ENCODE measurements around the gene ADAM8.

ADAM8 gene

DNA sequence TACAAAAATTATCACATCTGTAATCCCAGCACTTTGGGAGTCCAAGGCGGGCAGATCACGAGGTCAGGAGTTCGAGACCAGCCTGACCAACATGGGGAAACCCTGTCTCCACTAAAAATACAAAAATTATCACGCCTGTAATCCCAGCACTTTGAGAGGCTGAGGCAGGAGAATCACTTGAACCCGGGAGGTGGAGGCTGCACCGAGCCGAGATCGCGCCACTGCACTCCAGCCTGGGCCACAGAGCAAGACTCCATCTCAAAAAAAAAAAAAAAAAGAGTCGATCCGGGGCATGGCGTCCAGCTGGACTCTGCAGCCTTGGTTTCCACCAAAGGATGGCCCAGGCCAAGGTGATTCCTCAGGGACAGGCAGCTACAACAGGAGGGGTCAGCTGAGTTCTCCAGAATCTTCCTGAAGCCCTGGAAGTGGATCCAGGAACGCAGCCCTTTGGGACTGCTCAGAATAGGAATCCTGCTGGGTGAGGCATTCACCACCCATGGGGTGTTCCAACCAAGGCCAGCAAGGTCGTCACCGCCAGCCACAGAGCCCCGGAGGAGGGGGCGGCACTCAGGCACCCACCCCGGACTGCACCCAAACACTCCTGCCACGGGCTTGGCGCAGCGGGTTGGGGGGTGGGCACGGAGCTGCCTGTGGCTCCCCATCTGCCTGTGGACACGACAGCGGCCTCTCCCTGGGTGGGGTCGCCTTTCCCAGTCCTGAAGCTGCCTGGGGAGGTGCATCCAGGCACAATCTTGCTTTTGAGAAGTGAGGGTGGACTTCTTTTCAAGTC is 58.7 kb downstream of the ADAM8 start:
- H3K27ac ChIP-seq (ENCODE audit: low read depth, low read length): no peak overlapping the region
- no peak overlapping the region for H3K4me3 ChIP-seq (ENCODE audit: low read depth, low read length)
- H3K4me1 ChIP-seq (ENCODE audit: control insufficient read depth, insufficient read depth, low read length): peaks cover 8% of the 10 kb centered on the region
- no peak overlapping the region for H3K9ac ChIP-seq (ENCODE audit: low read depth, low read length)
- H3K36me3 ChIP-seq (ENCODE audit: control insufficient read depth, insufficient read depth, low read length): 0 out of 2 replicates have a peak, but pooled peaks cover 5% of the 10 kb centered on the region
- H3K27me3 ChIP-seq (ENCODE audit: control insufficient read depth, insufficient read depth, low read length): no peaks in the 10 kb centered on the region
- no peaks in the 10 kb centered on the region for H3K9me3 ChIP-seq (ENCODE audit: control insufficient read depth, insufficient read depth, low read length)

DNA sequence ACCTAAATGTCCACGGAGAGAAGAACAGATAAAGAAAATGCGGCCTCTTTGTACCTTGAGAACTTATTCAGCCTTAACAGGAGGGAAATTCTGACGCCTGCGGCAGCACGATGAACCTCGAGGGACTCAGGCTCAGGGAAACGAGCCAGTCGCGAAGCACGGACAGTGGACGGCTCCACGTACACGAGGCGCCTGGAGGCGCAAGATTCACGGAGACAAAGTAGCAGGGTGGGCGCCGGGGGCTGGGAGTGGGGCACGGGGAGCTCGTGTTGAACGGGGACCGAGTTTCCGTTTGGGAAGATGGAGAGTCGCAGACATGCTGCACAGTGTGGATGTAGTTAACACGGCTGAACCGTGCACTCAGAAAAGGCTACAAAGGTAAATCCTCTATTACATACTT is 59.9 kb downstream of the ADAM8 start:
- no peaks in the 10 kb centered on the region for H3K27me3 ChIP-seq (ENCODE audit: control insufficient read depth, insufficient read depth, low read length)
- H3K27ac ChIP-seq (ENCODE audit: low read depth, low read length): no peak overlapping the region
- H3K36me3 ChIP-seq (ENCODE audit: control insufficient read depth, insufficient read depth, low read length): 0 out of 2 replicates have a peak, but pooled peaks cover 5% of the 10 kb centered on the region
- no peaks in the 10 kb centered on the region for H3K9me3 ChIP-seq (ENCODE audit: control insufficient read depth, insufficient read depth, low read length)
- no peak overlapping the region for H3K4me3 ChIP-seq (ENCODE audit: low read depth, low read length)
- H3K9ac ChIP-seq (ENCODE audit: low read depth, low read length): no peak overlapping the region
- H3K4me1 ChIP-seq (ENCODE audit: control insufficient read depth, insufficient read depth, low read length): peaks cover 8% of the 10 kb centered on the region

DNA sequence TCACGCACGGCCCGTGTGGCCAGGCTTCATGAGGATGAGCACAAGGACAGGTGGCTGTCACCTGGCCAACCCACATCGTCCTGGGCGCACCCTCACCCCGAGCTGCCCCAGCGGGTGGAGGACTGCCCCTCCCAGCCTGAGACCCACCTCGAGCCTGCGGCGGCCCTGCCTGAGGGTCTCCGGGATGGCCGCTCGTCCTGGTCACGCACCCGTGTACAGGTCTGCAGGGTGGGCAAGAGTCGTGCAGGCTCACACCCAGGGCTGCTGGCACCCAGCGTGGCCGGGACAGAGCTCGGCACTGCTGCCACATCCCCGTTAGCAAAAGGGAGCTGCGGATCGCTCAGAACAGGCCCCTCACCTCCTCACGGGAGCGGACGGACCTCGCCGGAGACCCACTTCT is 61.1 kb downstream of the ADAM8 start:
- Histone ChIP-seq H3K36me3 (ENCODE audit: control insufficient read depth, insufficient read depth, low read length) (0 out of 2 replicates have a peak, but pooled peaks cover 5% of the 10 kb centered on the region), H3K27ac (ENCODE audit: low read depth, low read length) (no peak overlapping the region), H3K9ac (ENCODE audit: low read depth, low read length) (no peak overlapping the region), H3K4me1 (ENCODE audit: control insufficient read depth, insufficient read depth, low read length) (peaks cover 8% of the 10 kb centered on the region), H3K4me3 (ENCODE audit: low read depth, low read length) (no peak overlapping the region), H3K9me3 (ENCODE audit: control insufficient read depth, insufficient read depth, low read length) (no peaks in the 10 kb centered on the region), H3K27me3 (ENCODE audit: control insufficient read depth, insufficient read depth, low read length) (no peaks in the 10 kb centered on the region)

DNA sequence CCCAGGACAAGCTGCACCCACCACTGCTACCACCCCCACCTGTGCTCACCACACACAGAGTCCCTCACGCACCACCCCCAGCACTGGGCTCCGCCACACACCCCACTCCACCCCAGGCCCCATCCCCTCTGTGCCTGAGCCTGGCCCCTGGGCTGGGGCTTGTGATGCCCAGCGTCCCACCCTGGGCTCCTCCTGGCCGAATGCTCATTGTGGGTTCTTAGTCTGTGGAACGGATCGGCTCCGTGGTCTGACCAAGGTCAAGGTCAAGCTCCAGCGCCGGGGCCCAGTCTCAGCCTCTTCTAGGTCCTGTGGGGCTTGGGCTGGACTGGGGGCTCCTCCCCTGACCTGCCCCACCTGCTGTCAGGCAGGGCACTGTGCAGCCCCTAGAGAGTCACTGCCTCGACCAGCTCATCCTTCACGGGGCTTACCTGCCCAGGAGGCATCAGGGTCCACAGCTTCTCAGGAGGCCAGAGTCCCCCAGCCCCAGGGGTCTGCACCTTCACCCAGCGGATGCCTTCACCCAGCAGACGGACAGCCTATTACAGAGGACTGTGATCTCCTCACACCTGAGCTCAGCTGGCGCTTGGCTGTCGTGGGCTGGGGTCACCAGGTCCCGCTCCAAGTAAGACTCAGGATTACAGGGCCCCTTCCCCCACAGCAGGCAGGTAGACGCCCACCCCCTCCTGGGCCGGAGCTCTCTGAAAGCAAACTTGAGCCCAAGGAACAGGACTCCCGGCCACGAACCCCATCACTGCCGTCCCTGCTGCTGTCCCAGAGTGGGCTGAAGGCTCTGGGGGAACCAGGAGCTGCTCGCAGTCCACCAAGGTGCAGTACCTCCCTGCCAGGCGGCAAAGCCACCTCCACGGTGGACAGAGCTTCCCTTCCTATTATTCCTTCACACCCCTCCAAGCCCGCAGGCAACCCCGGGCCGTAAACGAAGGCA is 61.9 kb downstream of the ADAM8 start:
- Histone ChIP-seq H3K4me1 (ENCODE audit: control insufficient read depth, insufficient read depth, low read length) (peaks cover 7% of the 10 kb centered on the region), H3K9me3 (ENCODE audit: control insufficient read depth, insufficient read depth, low read length) (no peaks in the 10 kb centered on the region), H3K9ac (ENCODE audit: low read depth, low read length) (no peak overlapping the region), H3K27me3 (ENCODE audit: control insufficient read depth, insufficient read depth, low read length) (no peaks in the 10 kb centered on the region), H3K36me3 (ENCODE audit: control insufficient read depth, insufficient read depth, low read length) (0 out of 2 replicates have a peak, but pooled peaks cover 5% of the 10 kb centered on the region), H3K27ac (ENCODE audit: low read depth, low read length) (no peak overlapping the region), H3K4me3 (ENCODE audit: low read depth, low read length) (no peak overlapping the region)

DNA sequence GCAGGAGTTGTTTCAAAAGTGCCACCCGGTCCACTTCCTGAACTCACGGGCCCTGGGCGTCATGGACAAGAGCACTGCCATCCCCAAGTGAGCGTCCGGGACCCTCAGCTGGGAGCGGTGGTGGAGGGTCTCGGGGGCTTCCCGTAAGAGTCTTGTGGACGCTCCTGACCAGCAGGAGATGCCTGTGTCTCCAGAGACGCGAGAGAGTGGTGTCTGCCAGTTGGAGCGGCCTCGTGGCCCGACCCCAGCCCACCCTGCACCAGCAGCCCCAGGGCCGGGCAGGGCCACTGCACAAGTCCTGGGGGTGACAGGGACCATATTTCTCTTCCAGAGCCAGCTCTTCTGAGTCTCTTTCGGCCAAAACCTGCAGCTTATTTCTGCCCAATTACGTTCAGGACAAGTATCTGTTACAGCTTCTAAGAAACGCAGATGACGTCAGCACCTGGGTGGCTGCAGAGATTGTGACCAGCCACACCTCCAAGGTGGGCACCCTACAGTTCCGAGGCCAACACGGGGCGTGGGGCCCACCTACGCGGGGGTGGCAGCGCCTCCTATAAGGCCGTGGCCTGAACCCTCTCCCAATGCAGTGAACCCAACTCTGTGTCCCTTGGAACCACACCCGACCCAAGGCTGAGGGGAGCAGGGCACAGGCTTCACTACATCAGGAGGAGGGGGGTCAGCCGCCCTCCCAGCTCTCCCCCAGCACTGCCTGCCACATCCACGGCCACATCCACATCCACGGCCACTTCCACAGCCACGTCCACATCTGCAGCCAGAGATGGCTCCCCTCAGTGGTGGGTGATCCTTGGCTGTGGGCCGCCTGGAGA is 62.8 kb downstream of the ADAM8 start:
- Histone ChIP-seq H3K27ac (ENCODE audit: low read depth, low read length) (no peak overlapping the region), H3K36me3 (ENCODE audit: control insufficient read depth, insufficient read depth, low read length) (0 out of 2 replicates have a peak, but pooled peaks cover 5% of the 10 kb centered on the region), H3K27me3 (ENCODE audit: control insufficient read depth, insufficient read depth, low read length) (no peaks in the 10 kb centered on the region), H3K9ac (ENCODE audit: low read depth, low read length) (no peak overlapping the region), H3K4me3 (ENCODE audit: low read depth, low read length) (no peak overlapping the region), H3K9me3 (ENCODE audit: control insufficient read depth, insufficient read depth, low read length) (no peaks in the 10 kb centered on the region), H3K4me1 (ENCODE audit: control insufficient read depth, insufficient read depth, low read length) (no peaks in the 10 kb centered on the region; the same call in 1 of the 2 replicates)

DNA sequence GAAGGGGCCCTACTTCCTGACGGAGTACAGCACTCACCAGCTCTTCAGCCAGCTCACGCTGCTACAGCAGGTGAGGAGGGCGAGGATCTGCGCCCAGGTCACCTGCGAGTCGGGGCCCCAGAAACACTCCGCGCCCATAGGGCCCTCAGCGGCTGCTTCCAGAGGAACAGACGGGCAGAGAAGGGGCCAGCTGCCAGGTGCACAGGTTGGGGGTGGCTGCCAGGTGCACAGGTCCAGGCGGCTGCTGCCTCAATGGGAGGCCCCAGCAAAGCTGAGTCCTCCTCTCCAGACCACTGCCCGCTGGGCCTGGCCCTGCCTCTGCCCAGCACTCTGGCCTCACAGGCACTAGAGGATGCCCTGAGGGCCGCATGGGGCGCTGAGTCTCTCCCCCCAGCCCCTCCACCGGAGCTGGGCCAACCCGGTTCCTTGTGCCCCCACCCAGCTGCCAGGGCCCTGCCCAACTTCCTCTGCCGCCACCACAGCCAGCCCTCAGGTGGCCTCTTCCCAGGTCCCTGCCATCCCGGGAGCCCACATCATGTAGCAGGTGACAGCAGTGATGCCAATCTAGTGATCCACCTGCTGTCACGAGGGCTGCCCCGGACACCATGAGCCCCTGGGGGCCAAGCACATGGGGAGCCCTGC is 63.7 kb downstream of the ADAM8 start:
- Histone ChIP-seq H3K9me3 (ENCODE audit: control insufficient read depth, insufficient read depth, low read length) (no peaks in the 10 kb centered on the region), H3K4me1 (ENCODE audit: control insufficient read depth, insufficient read depth, low read length) (no peaks in the 10 kb centered on the region), H3K27ac (ENCODE audit: low read depth, low read length) (no peak overlapping the region), H3K27me3 (ENCODE audit: control insufficient read depth, insufficient read depth, low read length) (no peaks in the 10 kb centered on the region), H3K9ac (ENCODE audit: low read depth, low read length) (no peak overlapping the region), H3K4me3 (ENCODE audit: low read depth, low read length) (no peak overlapping the region), H3K36me3 (ENCODE audit: control insufficient read depth, insufficient read depth, low read length) (0 out of 2 replicates have a peak, but pooled peaks cover 5% of the 10 kb centered on the region)

Data from HUES48 (cell line).